GM21447 (cell line): ENCODE results near the gene TMEM253.

ENCODE experiments used
- ATAC-seq: cut with Tn5 transposase; IDR thresholded peaks from one replicate; pipeline ENCODE4 v1.9.1; 2021; ENCODE audit not compliant: unreplicated experiment

The TMEM253 gene

GRCh38 chr14:21089877-21090193 lies 11.0 kb upstream of the TMEM253 start:
- ATAC-seq, result no peak

- ATAC-seq, result no peak
Measured at GRCh38 chr14:21090194-21090939, 10.5 kb upstream of the TMEM253 start.

GRCh38 chr14:21090940-21091663 lies 9.8 kb upstream of the TMEM253 start:
- ATAC-seq, result no peak

GRCh38 chr14:21091821-21092272 lies 9.0 kb upstream of the TMEM253 start:
- ATAC-seq, result no peak

- ATAC-seq, result peak; percentile 83
Measured at GRCh38 chr14:21092273-21093011, 8.4 kb upstream of the TMEM253 start.

- no peak for ATAC-seq
Measured at GRCh38 chr14:21093018-21093417, 7.8 kb upstream of the TMEM253 start.

- ATAC-seq, result no peak
Measured at GRCh38 chr14:21093769-21094681, 6.8 kb upstream of the TMEM253 start.

GRCh38 chr14:21095430-21096205 lies 5.2 kb upstream of the TMEM253 start:
- no peak for ATAC-seq

- ATAC-seq, result no peak
Measured at GRCh38 chr14:21096438-21096837, 4.4 kb upstream of the TMEM253 start.

- ATAC-seq, result no peak
Measured at GRCh38 chr14:21096978-21097635, 3.8 kb upstream of the TMEM253 start.

- ATAC-seq, result no peak
Measured at GRCh38 chr14:21097636-21098075, 3.2 kb upstream of the TMEM253 start.

GRCh38 chr14:21098076-21098891 lies 2.6 kb upstream of the TMEM253 start, which contains the start of gene ZNF219:
Gene ZNF219, minus strand, starts transcription at chr14:21098655. Its CDS starts 5,064 bp downstream, at chr14:21093591.
- ATAC-seq, result no peak

GRCh38 chr14:21098892-21099595 lies 1.8 kb upstream of the TMEM253 start:
- ATAC-seq, result no peak

GRCh38 chr14:21099596-21099985 lies 1.3 kb upstream of the TMEM253 start:
- no peak for ATAC-seq

GRCh38 chr14:21101802-21102413 lies 1.0 kb downstream of the TMEM253 start:
- ATAC-seq, result no peak

- ATAC-seq, result no peak
Measured at GRCh38 chr14:21102521-21103410, 1.9 kb downstream of the TMEM253 start.

GRCh38 chr14:21103411-21103709 lies 2.5 kb downstream of the TMEM253 start:
- peak; percentile 1 for ATAC-seq
